Measurements from ENCODE around the gene YBX2.
"Not testable (repeated sequence)": the region's sequence is repeated elsewhere in the genome, so short reads cannot be mapped to it uniquely, and the experiment has no call there.

The YBX2 gene
- 0 to 0.09 (median 0) reads per million in 18 experiments for total RNA-seq

DNA sequence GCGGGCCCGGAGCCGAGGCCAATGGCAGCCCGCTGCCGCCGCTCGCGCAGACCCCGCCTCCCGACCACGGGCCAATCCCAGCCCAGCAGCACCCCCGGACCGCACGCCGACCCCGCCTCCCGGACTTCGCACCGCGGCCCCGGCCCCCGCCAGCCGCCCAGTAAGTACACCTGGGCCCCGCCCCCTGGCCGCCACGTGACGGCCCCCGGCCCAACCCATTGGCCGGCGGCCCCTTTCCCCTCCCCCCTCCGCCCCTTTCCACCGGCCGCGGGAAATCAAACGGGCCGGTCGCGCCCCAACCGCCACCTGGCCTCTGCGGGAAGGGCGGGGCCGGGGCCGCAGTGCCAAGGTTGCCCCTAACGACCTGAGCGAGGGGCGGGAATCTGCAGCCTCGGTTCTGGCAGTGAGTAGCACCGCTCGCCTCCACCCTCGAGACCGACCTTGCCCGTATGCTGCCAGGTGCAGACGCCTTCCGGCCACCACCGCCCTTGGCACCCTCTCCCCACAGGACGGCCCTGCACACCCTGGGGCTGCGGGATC lies at the start of gene YBX2:
Gene YBX2 (minus strand): TSS at position 26 of the 540 bp plus-strand sequence. CDS start 139 bp downstream, outside the sequence.
- DNase-seq, result peak in 1 of 2 donors; percentile 36

DNA sequence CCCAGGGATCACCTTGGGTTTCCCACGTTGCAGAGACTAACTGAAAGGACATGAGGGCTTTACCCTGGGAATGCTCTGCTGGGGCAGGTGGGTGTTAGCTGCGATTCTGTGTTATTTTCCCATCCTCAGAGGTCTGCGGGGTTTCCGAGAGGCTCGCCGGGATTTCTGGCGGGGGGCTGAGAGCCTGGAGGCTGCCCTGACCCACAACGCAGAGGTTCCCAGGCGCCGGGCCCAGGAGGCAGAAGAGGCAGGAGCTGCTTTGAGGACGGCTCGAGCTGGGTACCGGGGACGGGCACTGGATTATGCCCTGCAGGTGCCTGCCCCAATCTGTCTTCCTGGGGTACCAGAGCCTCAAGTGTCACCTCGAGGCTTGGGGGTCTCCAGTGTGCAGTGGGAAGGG lies 48.8 kb upstream of the YBX2 start:
- no peak for DNase-seq

DNA sequence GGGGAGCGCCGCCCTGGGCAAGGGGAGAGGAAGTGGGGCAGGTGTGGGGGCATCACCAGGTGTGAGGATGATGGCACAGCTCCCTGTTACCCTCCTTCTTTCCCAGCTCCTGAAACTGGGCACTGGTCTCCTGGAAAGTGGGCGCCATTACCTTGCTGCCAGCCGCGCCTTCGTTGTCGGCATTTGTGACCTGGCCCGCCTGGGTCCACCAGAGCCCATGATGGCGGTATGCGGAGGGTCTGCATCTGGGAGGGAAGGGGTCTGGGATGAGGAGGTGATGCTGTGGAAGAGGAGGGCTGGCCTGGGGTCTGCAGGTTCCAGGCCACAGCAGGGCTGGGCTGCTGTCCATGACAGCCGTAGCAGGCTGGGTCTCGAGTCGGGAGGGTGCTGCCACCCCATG lies 47.4 kb upstream of the YBX2 start:
- no peak for DNase-seq

DNA sequence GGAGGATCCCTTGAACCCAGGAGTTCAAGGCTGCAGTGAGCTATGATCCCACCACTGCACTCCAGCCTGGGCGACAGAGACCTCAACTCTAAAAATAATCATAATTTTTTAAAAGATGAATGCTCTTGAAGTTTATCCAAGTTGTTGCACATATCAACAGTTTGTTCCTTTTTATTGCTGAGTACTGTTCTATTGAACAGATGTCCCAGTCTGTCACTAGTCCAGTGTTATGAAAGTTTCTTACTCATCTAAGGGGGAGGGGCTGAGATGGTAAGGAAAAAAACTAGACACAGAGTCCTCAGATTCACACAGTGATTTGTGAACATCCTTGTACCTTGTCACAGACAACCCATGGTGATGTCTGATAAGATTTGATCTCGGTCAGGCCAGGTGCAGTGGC lies 45.7 kb upstream of the YBX2 start:
- DNase-seq, result peak; percentile 15 to 50

DNA sequence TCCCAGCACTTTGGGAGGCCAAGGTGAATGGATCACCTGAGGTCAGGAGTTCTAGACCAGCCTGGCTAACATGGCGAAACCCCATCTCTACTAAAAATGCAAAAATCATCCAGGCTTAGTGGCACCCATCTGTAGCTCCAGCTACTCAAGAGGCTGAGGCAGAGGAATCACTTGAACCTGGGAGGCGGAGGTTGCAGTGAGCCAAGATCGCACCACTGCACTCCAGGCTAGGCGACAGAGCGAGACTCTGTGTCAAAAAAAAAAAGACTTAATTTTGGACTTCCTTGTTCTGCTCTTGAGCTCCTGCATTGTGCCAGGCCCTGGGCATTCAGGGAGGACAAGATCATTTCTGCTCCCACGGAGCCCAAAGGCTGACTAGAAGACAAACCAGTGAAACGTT lies 43.2 kb upstream of the YBX2 start:
- not testable (repeated sequence) for DNase-seq

DNA sequence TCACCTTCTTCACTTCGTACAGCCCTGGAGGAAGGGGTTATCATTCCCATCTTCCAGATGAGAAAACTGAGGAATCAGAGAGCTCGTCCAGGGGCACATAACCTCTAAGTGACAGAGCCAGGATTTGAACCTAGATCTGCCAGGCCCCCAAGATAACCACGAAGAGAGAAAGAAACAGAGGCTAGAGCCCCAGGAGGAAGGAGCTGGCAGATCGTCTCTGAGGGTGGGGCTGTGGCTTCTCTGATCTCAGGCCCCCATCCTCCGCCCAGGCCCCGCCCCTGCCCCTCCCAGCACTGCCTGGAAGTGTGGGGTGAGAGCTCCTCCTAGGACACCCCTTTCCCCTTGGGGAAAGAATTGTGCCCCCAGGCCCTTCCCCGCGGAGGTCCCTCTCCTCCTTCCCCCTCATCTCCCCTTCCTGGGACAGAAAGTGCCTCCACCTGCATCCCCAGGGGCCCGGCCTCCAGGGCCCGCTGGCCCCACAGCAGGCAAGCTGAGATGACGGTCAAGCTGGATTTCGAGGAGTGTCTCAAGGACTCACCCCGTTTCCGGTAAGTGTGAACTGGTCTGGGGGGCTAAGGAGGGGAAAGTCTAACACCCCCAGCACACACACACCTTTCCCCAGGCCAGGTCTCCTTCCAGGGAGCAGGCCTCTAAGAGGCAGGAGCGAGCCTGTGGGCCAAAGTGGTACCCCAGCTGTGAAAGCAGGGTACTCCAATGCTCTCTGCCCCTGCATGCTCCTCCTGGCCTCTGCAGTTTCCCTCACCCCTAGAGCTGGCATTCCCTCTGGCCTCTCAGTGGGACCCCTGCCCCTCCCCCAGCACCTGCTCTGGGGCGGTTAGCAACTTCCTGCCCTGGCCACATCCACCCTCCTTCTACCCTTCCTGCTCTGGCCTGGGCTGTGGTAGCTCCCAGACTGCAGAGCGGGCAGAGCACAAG lies 42.1 kb upstream of the YBX2 start, which contains the start of gene ACAP1:
Gene ACAP1 (plus strand): TSS at position 290 of the 936 bp plus-strand sequence. CDS start 206 bp downstream, at position 496.
- peak; percentile 27 to 31 for DNase-seq

DNA sequence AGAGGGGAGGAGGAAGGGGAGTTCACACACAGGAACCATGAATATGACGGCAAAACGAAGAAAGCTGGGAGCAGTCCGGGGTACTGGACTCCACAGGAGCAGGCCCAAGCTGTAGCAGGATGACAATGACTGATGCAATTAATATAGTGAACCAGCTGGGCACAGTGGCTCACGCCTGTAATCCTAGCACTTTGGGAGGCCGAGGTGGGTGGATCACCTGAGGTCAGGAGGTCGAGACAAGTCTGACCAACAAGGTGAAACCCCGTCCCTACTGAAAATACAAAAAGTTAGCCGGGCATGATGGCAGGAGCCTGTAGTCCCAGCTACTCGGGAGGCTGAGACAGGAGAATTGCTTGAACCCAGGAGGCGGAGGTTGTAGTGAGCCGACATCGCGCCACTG lies 41.3 kb upstream of the YBX2 start:
- not testable (repeated sequence) for DNase-seq

DNA sequence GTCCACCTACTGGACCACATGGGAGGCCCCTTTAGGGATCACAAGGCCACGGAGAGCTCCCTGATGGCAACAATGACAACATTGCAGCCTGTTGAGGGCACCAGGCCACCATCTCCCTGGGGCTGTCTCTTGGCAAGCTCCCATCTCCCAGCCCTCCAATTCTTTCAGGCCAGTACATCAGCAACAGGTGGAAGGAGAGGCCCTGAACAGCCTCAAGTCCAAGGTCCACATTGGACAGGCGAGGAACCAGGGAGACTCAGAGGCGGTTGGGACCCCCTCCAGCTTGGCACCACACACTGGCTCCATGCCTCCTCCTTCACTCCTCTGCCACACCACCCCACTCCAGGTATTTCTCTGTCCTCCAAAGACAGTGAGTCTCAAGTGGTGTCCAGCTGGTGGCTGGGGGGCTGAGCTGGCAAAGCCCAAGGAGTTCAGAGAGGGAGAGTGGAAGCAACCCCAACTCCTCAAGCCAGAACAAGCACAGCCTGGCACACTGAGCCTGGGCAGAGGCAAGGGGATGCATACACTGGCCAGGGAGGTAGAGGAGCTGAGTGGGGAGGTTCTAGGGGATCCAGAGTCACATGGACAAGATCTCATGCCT lies 40.6 kb upstream of the YBX2 start:
- DNase-seq, result no peak

DNA sequence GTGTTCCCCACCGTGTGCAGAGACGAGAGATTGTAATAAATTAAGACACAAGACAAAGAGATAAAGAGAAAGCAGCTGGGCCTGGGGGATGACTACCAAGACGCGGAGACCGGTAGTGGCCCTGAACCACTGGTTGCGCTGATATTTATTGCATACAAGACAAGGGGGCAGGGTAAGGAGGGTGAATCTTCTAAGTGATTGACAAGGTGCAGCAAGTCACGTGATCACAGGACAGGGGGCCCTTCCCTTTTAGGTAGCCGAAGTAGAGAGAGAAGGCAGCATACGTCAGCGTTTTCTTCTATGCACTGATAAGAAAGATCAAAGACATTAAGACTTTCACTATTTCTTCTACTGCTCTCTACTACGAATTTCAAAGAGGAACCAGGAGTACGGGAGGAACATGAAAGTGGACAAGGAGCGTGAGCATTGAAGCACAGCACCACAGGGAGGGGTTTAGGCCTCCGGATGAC lies 38.2 kb upstream of the YBX2 start:
- DNase-seq, result not testable (repeated sequence)

DNA sequence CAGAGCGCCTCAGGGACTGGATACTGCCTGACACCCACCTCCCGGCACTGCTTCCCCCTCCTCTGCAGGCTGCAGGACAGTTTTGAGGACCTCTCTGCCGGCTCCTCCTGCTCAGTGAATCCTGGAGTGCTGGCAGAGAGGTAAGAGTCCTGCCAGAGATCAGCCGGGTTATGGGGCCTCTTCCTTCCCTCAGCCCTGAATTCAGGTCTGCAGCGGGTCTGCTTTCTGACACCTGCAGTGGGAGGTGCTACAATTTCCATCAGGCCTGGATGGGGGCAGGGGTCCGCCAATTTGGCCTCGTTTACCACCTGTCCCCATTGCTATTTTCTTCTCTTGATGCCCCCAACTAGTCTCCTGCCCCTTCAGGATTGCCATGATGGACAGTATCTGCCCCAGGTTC lies 37.7 kb upstream of the YBX2 start:
- DNase-seq, result no peak

DNA sequence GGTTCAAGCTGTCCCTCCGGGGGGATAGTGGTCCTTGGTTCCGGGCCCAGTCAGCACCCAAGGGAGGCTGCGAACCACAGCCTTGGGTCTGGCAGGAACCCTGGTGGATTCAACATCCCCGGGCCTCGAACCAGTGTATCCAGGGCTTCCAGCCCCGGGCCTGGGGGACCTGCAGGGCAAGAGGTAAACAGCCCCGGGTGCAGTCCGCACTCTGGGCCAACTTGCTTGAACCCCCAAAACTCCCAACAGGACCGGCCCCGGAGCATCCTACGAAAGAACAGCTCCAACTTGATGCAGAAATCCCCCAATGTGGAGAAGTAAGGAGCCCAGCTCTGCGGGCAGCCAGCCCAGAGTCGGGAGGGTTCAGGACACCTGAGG lies 36.2 kb upstream of the YBX2 start:
- no peak for DNase-seq

DNA sequence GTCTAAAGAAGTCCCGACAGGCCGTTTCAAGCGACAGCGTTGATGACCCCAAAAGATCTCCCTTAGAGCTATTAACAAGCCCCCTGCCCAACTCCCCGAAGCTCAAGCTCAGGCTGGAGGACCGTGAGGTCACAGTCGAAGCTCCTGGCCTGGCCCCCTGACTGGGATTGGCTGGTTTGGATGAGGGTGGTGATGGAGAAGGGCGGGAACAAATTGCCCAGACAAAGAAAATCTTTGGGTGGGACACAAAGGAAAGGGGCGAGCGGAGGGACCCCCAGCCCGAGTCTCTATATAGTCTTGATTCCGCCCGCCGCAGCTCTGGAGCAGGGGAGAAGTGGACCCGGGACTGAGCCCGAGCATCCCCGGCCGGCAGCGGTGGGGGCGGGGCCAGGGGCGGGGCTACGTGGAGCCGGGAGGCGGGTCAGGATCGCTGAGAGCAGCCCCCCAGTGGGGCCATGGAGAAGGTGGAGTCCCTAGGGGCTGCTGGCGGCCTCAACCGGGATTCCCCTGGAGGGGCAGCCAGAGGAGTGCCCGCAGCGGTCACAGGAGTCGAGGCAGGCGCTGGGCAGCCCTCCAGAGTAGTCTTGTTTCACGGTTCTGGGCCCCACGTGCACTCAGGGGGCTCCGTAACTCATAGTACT lies 35.7 kb upstream of the YBX2 start:
- peak; percentile 26 to 71 for DNase-seq

DNA sequence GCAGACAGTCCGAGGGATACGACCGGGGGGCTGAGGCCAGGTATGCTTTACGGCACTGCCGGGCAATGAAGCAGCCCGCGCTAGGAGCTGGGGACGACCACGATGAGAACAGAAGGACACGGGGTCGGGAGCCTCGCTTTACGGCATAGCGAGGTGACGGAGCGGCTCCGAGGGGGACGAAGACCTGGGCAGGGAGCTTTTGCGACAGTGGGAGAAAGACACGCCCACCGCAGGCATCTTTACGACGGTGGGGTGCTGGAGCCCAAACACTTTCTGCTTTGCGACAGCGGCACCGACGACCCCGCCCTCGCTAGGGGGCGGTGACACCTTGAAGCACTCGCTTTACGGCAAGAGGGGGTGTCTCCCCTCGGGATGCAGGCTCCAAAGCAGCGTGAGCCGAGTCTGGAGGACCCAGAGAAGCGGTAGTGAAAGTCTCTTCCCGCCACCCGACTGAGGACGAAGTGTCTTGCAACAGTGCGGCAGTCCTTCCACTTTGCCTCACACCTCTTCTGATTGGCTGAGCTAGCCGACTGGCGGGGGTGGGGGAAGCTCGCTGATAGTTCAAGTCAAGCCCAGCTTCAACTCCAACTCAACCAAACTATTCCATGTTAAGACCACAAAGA lies 35.0 kb upstream of the YBX2 start:
- DNase-seq, result peak; percentile 98 to 100

DNA sequence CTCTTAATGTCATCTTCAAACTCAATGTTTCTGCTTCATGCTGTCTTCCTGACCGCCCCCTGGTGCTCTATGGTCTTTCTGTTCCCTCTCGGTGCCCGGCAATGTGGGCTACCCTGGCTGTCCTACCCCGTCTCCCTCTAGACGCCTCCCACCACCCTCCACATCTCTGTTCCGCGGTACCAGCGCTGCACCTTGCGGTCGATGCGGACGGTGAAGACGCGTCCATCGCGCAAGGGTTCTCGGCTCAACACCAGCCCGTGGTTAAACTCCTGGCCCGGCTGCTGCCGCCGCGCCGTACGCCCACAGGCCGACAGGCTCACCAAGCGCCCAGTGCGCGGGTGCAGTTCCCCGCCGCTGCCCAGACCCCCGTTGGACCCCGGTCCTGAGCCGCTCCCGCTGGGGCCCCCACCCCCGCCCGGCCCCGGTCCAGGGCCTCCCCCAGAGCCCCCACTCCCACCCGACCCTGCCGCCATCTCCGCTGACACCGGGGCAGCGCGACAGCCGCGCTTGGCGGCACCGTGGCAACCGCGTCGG lies 34.5 kb upstream of the YBX2 start, which contains the start of gene NEURL4:
Gene NEURL4 (minus strand): TSS at position 496 of the 534 bp plus-strand sequence. CDS start 23 bp downstream, at position 473.
- DNase-seq, result peak in 1 of 2 donors; percentile 7

DNA sequence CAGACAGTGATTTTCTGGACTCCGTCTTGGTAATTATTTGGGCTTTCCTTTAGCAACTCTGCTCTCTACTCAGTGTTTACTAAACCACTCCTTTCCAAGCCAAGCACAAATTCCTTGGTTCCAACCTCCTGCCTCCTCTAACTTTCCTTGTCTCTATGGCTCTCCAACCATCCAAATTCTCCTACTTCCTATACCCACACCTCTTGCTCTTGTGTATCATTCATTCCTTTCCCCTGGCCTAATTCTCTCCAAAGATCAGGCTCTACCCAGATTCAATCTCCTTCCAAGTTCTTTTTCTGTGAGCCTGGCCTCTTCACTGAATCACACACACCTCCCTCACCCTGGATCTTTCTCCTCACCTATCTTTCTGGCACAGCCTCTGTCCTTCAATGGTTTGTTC lies 33.6 kb upstream of the YBX2 start:
- no peak for DNase-seq

DNA sequence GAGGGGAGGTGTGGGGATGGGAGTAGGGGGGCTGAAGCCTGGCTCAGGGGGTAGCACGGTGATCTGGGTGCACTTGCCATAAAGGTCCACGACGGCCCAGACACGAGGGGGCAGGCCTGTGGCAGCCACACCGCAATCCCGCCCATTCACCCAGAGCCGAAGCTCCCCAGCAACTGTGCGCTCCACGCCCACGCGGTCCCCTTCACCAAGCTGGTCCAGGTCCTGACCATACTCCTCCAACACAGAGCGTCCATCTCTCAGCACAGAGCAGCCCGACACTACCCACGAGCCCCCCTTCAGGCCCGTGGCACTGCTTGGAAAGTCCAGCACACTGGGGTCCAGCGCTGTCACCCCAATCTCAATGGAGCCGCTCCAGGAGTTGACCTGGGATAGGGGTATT lies 33.1 kb upstream of the YBX2 start:
- no peak for DNase-seq

DNA sequence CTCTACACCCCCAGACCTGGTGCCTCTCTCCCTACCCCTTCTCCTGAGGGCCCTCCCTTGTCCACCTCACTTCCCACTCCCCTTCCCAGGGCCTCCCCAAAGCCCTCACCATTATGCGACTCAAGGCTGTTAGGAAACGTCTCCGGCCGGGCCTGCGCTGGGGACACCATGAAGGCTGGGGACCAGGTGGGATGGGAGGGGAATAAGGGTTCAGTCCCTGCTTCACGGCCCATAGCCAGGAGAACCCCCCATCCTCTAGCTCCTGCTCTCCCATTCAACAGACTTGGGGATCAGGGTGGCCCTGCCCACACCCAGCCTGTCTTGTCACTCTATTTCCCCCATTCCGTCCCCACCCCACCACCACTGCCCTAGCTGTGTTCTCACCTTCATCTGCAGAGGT lies 32.6 kb upstream of the YBX2 start:
- DNase-seq, result no peak

DNA sequence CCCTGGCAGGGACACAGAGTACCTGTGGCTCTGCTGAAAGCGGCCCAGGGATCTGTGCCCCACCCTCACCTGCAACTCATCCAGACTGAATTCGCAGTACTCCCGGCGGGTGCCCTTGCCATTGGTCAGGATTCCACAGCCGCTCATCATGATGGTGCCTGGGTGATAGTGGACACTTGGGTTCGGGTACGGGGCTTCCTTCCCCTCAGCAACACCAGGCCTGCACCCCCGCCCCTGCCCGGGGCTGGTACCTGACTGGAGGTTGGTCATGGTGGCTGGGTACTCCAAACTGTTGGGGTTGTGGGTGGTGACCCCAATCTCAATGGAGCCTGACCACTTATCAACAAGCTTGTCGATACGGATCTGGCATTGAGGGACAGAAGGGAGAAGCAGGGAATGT lies 31.7 kb upstream of the YBX2 start:
- DNase-seq, result no peak

DNA sequence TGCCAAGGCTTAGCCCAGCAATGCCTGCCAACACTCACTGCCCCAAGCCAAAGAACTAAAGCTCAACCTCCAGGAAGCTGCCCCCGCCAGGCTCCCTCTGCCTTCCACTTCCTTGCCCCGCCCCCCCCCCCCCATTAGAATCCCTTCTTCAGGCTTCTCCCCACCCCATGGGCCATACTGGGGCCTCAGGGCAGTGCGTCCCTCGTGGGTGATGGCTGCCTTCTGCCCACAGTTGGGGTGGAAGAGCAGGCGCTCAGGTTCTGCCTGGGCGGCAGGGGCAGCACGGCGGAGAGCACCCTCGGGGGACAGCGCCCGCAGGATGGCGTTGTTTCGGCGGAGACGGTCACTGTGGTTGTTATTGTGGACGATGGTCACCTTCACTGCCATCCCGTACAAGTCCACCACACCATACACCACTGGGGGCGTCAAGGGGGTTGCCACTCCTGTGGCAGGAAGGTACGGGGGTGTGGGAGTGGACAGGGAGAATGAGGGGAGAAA lies 30.6 kb upstream of the YBX2 start:
- DNase-seq, result no peak

DNA sequence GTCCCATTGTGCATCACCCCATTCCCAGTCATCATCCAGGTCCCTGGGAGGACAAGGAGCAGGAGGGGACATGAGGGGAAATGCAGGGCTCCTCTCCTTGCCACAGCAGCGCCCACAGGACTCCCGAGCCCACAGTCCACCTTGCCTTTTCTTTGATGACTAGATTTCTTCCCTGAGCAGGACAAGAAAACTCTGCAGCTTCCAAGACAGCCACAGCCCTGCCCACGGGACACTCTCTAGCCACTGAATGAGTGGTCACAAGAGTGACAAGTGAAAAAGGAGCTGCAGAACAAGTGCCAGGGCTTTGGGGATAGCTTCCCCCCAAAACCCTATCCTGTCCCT lies 30.0 kb upstream of the YBX2 start:
- no peak for DNase-seq

DNA sequence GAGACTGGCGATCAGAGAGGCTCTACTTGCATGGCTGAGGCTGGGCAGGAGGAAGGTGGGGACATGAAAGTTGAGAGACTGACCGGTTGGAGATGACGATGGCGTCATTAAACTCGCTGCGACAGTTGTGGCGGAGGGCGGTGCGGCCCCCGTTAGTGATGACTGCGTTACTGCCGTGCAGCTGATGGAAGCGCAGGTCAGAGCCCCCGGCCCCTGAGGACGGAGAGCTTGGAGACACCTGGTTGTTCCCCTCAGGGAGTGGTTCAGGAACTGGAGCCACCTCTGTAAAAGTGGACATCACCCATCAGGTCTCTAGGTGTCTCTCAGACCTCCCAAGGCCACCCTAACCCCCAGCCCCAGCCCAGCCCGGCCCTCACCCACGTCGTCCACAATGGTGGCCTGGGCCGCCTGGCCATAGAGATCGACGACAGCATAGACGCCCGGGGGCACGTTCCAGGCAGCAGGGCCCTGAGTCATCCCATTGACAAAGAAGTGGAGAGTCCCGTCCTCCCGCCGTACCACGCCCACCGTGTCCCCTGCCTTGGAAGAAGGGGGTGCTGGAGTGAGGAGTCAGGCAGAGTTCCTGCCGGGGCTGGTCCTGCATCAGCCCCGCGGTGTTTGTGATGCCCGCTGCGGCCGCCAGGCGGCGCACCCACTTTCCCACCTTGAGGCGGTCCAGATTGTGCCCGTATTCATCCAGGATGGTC lies 29.4 kb upstream of the YBX2 start:
- DNase-seq, result peak; percentile 35 to 54
